DMS53 (cell line): Measurements from ENCODE around the gene MED13L.

ENCODE experiments used
- DNase-seq: peaks from one replicate; lab custom pipeline; 2025; lab: John Stamatoyannopoulos, UW

Gene MED13L

GRCh38 chr12:116278279-116278626 lies 760 bp upstream of the MED13L start:
- DNase-seq: no peak

GRCh38 chr12:116276652-116277466 lies 634 bp downstream of the MED13L start:
- peak; percentile 90 for DNase-seq

DNA sequence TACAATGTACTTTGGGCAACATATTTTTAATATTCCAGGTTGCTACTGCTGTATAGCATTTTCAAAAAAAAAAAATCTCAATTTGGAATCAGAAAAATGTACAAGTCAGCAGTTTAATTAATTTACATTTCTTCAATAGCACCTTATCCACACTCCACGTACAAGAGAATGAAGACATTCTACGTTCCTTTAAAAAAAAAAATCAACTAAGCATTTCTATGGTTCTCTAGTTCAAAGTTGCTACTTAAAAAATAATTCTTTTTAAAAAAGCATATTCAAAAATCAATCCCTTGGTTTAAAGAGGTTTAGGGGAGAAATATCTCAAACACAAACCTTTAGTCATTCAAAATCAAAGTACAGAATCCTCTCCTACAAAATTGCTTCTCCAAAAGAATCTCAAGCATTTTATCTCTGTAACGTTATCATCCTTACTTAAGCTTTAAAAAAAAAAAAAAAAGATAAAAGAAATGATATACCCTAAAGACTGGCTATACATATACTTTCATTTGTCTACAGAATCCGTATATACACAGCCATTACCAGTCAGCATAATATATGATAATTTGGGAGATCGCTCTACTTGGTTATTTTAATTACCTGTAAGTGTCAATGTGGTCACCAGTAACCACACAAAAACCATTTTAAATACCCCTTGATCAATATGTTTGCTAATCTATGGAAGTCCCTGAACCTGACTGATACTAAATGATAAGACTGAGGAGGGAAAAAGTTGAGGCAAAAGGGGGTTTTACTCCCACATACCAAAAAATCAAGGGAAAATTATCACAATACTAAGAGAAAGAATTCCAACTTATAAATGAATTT lies 2.7 kb downstream of the MED13L start:
- no peak for DNase-seq

GRCh38 chr12:116273813-116274550 lies 3.5 kb downstream of the MED13L start:
- no peak for DNase-seq

- no peak for DNase-seq
Observed at GRCh38 chr12:116267948-116268347, 9.5 kb downstream of the MED13L start.

DNA sequence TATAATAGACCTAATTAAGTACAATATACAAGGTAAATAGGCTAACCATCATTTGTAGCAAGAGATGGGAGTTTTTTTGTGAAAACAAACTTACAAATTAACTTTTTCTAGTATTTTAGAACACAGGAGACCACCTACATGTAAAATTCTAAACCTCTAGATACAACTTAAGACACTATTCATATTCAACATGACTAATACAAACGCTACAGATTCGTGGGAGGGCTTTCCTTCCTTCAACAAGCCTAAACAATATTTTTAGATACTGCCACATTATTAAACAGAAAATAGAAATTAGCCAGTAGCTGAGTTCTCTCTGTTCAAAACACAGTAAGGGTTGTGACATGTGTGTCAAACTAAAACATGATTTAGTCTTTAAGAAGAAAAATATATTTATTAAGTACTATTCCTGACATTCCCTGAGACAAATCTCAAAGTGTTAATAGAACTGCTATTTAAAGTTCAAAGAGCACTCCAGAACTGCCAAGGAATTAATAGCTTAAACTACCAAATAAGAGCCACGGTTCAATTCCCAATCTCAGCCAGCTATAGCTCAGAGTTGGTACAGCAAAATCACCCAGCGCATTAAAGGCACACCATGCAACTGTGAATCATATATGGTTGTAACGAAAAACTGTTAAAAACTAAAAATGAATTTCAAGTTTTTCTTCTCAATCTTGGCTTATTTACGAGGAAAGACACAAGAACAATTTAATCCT lies 10.7 kb downstream of the MED13L start:
- DNase-seq: no peak

DNA sequence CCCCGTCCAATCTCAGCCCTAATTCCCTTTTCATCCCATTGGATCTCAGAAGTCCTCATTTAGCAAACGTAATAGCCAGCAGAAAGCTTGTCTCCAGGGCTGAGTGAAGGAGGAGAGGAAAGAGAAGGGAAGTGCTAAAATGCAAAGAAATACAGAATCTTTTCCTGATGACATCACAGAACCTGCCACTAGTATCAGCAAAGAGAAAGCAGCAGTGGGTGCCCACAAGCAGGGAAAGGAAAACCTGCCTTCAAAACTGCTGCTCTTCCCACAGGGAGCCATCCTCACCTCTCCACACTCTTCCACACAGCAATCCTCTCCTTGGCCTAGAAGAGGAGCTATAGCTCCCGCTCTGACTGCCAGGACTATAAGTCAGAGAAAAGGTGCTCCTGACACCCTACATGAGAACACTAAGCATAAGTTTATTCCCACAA lies 11.3 kb downstream of the MED13L start:
- peak; percentile 42 for DNase-seq

DNA sequence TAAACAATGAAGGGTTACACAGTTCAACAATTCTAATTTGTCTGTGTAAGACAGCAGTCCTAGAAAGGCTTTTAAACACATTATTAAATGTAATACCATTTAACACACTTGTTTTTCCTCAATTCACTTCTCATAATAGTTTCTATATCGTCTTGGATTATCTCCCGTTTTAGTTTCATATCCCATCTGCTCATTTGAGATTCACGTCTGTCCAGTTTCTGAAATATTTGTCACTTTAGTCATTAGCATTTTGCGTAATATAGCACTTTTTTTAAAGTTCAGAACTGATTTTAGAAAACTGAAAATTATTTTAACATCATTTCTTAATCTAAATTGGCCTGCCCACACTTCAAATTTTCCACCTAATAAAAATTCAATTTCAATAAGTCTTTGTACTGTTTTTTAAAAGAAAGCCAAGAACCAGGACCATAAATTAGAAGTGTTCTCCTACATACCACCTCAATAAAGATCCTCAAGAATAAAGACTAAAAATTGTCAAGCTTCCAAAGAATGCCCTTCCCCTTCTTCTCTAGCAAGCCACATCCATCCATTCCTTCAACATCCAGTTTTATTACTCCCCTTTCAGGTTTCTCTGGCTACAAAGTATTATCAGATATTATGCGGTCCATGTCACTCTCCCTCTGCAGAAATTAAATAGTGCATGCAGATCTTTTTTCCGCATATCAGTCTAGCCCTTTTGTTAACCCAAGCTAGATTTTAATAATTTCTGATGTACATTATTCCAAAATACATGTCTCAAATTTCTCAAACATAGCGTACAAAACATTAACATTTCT lies 11.9 kb downstream of the MED13L start:
- DNase-seq: no peak

DNA sequence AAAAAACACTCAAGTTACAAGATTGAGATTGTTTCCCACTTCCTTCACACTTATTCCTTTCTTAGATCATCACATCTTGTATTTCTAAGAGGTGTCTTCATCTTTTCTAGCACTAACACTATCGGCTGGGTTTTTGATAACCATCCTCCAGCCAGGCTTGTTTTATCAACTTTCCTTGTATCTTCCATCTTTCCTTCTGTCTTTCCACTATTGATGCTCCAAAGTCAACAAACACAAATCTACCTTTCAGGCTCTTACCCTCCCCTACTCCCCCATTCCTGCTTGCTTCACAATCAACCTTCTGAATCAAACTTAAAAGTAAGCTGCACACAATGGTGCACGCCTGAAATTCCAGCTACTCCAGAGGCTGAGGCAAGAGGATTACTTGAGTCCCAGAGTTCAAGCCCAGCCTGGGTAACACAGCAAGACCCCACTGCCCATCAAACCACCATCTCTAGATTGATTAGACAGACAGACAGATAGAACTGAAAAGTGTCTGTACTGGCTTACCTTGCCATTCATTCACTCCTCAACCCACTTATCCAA lies 12.9 kb downstream of the MED13L start:
- no peak for DNase-seq

DNA sequence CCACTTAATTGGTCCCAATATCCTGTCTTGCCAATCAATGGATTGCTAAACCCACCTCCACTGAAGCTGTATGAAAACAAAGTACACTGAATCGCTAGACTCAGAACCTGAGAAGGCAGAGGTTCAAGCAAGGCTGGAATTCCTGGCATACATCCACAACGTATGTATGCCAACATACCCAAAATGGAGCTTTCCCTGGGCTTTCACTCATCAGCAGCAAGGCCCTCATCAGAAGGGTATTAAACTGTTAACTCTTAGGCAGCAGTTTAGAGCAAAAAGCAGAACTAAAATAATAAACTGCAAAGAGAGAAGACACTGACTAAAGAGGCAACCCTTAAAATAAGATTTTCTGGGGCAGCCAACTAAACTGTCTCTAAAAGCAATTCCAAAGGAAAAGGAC lies 13.6 kb downstream of the MED13L start:
- no peak for DNase-seq

GRCh38 chr12:116263431-116263830 lies 14.1 kb downstream of the MED13L start:
- no peak for DNase-seq

DNA sequence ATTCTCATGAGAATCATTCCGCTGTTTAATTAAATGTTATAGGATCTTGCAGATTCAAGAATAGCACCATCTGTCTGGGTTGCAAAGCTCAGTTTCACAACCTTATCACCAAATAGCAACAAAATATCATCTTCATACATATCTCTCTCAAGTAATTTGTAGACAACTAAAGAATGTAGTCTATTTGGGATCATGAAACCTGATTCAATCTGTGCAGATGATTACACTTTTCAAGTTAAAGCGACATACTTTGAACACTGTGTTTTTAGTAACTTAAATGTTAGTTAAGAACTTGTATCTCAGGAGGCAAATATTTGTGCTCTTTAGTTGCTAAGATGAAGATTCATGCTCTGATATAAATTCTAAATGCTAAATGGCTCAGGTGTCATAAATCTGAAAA lies 14.8 kb downstream of the MED13L start:
- no peak for DNase-seq

DNA sequence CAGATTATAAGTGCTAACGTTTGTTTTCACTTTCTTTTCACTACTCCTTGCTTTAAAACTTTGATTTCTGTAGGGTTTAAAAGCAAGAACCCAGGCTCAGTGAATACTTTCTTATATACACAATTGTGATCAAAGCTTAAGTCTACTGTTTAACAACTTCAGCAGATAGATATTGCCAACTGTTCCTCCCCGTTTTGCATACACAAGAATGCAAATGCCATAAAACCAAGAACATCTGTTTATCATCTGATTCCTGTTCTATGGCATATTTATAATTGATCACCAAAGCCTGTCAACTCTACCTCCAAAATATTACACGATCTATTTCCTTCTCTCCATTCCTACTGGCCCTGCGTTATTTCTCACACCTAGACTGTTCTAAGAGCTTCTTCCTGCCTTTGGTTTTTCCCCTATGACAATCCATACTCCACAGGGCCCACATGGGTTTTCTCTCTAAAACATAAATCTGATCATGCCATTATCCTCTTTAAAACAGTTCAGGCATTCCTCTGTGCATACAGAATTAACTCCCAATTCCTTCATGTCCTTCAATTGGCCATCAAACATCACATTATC lies 15.9 kb downstream of the MED13L start:
- no peak for DNase-seq

DNA sequence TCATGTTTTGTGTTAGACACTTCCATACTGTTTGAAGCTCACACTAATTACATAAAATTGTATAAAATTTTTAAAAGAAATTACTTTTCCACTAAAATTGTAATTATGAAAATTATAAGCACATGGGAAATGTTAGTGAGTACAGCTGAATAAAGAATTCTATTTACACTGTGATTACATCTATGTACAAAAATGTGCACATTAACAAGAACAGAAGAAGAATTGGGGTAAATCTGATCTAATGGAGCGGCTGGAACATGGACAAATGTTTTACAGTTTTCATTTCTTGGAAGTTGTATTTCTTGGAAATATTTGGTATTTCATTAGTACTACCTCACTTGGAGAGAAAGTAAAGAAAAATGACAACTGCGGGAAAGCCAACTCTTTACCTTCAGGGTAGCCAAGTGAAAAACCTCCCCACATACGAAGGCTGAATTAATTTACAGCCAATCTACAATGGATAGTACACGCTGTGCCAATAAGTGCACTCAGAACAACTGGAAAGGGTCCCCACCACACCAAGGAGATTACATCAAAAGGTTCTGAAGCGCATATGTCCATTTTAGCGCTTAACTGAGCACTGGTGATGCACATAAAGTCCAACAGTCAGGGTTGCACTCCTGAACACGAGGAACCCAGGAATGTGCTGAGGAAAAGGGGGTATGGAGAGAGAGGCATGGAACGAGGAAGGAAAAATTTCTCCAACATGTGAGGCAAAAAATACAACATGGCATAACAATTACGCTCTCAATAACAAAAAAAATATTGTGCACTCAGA lies 17.5 kb downstream of the MED13L start:
- DNase-seq: no peak

GRCh38 chr12:116257826-116258225 lies 19.7 kb downstream of the MED13L start:
- no peak for DNase-seq

- DNase-seq: peak; percentile 64
Observed at GRCh38 chr12:116257215-116257614, 20.3 kb downstream of the MED13L start.

GRCh38 chr12:116249938-116250337 lies 27.6 kb downstream of the MED13L start:
- no peak for DNase-seq

DNA sequence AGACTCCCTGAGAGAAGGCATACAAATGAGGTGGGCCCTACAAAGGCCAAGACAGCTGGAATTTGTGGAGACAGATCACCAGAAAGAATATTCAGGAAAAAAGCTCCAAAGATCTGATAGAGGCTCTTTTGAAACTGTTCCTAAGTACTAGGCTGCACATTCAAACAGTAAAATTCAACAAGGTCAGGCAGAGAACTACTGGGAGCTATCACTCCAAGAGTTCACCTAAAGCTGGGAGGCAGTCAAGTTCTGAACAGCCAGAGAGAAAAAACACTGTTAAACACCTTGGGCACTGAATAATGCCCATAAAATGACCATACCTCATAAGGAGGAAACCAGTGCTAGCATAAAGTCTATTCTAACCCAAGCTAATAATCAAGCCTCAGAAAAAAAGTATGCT lies 28.6 kb downstream of the MED13L start:
- DNase-seq: no peak

DNA sequence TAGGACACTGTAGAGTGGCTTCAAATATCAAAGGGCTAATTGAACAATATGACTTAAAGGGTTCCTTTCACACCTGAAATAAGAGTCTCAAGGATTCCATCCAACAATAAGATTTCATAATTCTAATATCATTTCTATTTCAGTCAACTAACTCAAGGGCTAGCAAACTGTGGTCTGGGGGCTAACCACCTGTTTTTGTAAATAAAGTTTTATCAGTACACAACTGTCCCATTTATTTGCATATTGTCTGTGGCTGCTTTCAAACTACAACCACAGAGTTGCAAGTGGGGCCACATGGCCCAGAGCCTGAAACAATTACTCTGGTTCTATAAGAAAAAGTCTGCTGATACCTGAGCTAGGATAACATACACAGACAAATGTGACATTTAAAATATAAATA lies 29.1 kb downstream of the MED13L start:
- no peak for DNase-seq

DNA sequence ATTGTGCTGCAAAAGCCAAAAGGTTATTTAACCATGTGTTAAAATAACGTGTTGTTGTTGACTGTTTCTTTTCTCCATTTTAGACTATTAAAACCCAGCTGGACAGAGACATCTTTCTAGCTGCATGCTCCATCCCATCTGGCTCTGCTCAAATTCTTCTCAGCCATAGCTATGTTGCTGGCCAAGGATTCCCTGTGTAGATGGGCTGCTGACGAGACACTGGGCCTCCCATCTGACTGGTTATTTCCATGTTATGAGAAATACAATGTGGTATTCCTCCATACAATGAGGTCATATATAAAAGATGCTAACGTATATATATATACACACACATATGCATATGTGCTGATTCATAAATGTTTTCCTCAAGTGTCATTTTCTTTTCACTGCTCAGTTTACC lies 30.1 kb downstream of the MED13L start:
- no peak for DNase-seq
